WTC11 (cell line): ENCODE results near the gene MIDN. TPM values are rescaled to one million over a fixed set of nuclear protein-coding genes. Genes with fewer than 3 reads are reported as not detected.

Source experiments
- ATAC-seq: fragments of 200-7000 bp; cut with Tn5 transposase; 2 replicates; pipeline ENCODE4 v1.10.0; 2021; ENCODE audit warnings: mild to moderate bottlenecking, moderate library complexity
- CTCF ChIA-PET: fragments of 300-600 bp; sonication (Branson Sonifier 250); formaldehyde crosslinking; loops from one replicate; lab custom pipeline; 2021; ENCODE audit warnings: antibody characterized with exemption; lab: Charles Lee
- POLR2A ChIA-PET: fragments of 350-600 bp; sonication (Branson Sonifier 250); formaldehyde crosslinking; loops from one replicate; lab custom pipeline; 2021; ENCODE audit warnings: antibody characterized with exemption; lab: Charles Lee
- DNase-seq: peaks from one replicate; pipeline ENCODE4 v3.0.0; 2021; ENCODE audit warnings: low spot score
- H3K27ac Mint-ChIP-seq: 2 replicates; pipeline ENCODE4 v1.8.0; 2021; ENCODE audit warnings: mixed read lengths
- H3K27me3 Mint-ChIP-seq: 2 replicates; pipeline ENCODE4 v1.8.0; 2021; ENCODE audit warnings: low read depth, mild to moderate bottlenecking, moderate library complexity, mixed read lengths
- H3K36me3 Mint-ChIP-seq: 2 replicates; pipeline ENCODE4 v1.8.0; 2021; ENCODE audit warnings: mixed read lengths
- H3K4me1 Mint-ChIP-seq: 2 replicates; pipeline ENCODE4 v1.8.0; 2022; ENCODE audit warnings: mixed read lengths
- H3K4me3 Mint-ChIP-seq: 2 replicates; pipeline ENCODE4 v1.8.0; 2021; ENCODE audit warnings: mild to moderate bottlenecking, moderate library complexity, mixed read lengths
- H3K9me3 Mint-ChIP-seq: 2 replicates; pipeline ENCODE4 v1.8.0; 2021; ENCODE audit warnings: mixed read lengths
- CREB1 ChIP-seq: sonication (generic); formaldehyde crosslinking; IDR thresholded peaks from 2 replicates; pipeline ENCODE4 v1.8.0; 2023; ENCODE audit warnings: mild to moderate bottlenecking, missing genetic modification reagents
- ESRRA ChIP-seq: sonication (generic); formaldehyde crosslinking; IDR thresholded peaks from 2 replicates; pipeline ENCODE4 v1.8.1; 2022; ENCODE audit warnings: mild to moderate bottlenecking, missing genetic modification reagents, borderline replicate concordance
- GABPB1 ChIP-seq: sonication (generic); formaldehyde crosslinking; IDR thresholded peaks from 2 replicates; pipeline ENCODE4 v1.8.1; 2023; ENCODE audit warnings: mild to moderate bottlenecking, missing genetic modification reagents
- GTF2I ChIP-seq: fragments of 250-450 bp; sonication (Bioruptor Pico); conservative IDR thresholded peaks from 2 replicates; pipeline ENCODE4 v1.4.0; 2021; ENCODE audit warnings: mild to moderate bottlenecking
- JAZF1 ChIP-seq: fragments of 250-450 bp; sonication (Bioruptor Pico); IDR thresholded peaks from 2 replicates; pipeline ENCODE4 v1.9.0; 2021; ENCODE audit warnings: moderate library complexity, mild to moderate bottlenecking, inconsistent platforms
- MYBL2 ChIP-seq: sonication (generic); formaldehyde crosslinking; IDR thresholded peaks from 2 replicates; pipeline ENCODE4 v1.8.1; 2023; ENCODE audit warnings: mild to moderate bottlenecking, moderate library complexity, missing genetic modification reagents
- NFE2L1 ChIP-seq: sonication (generic); formaldehyde crosslinking; IDR thresholded peaks from 2 replicates; pipeline ENCODE4 v1.8.1; 2023; ENCODE audit warnings: missing genetic modification reagents
- NFYB ChIP-seq: sonication (generic); formaldehyde crosslinking; conservative IDR thresholded peaks from 2 replicates; pipeline ENCODE4 v1.8.0; 2022; ENCODE audit warnings: low read depth, missing genetic modification reagents
- NR2C2 ChIP-seq: sonication (generic); formaldehyde crosslinking; IDR thresholded peaks from 2 replicates; pipeline ENCODE4 v1.8.0; 2022; ENCODE audit warnings: mild to moderate bottlenecking, missing genetic modification reagents
- PRRX2 ChIP-seq: fragments of 250-450 bp; sonication (Bioruptor Pico); IDR thresholded peaks from 2 replicates; pipeline ENCODE4 v1.8.0; 2021; ENCODE audit warnings: mild to moderate bottlenecking
- RELA ChIP-seq: sonication (generic); formaldehyde crosslinking; IDR thresholded peaks from 2 replicates; pipeline ENCODE4 v1.8.1; 2022; ENCODE audit warnings: missing genetic modification reagents, mild to moderate bottlenecking, borderline replicate concordance
- SMAD3 ChIP-seq: sonication (generic); formaldehyde crosslinking; IDR thresholded peaks from 2 replicates; pipeline ENCODE4 v1.8.0; 2022; ENCODE audit warnings: missing genetic modification reagents, mild to moderate bottlenecking, borderline replicate concordance
- SP1 ChIP-seq: sonication (generic); formaldehyde crosslinking; conservative IDR thresholded peaks from 2 replicates; pipeline ENCODE4 v1.8.1; 2022; ENCODE audit warnings: missing genetic modification reagents
- USF2 ChIP-seq: sonication (generic); formaldehyde crosslinking; IDR thresholded peaks from 2 replicates; pipeline ENCODE4 v1.8.1; 2023; ENCODE audit warnings: mild to moderate bottlenecking, missing genetic modification reagents, moderate library complexity
- ZNF138 ChIP-seq: sonication (generic); formaldehyde crosslinking; conservative IDR thresholded peaks from 2 replicates; pipeline ENCODE4 v1.8.1; 2022; ENCODE audit warnings: mild to moderate bottlenecking, moderate library complexity, missing genetic modification reagents
- ZSCAN18 ChIP-seq: fragments of 250-450 bp; sonication (Bioruptor Pico); IDR thresholded peaks from 2 replicates; pipeline ENCODE4 v2.1.2; 2022; ENCODE audit warnings: mild to moderate bottlenecking, moderate library complexity
- total RNA-seq: library from RNA; stranded (reverse); gene quantifications from 3 replicates; pipeline ENCODE4 v1.2.3, GENCODE V29; 2021
- TF ChIP-seq, protein P1 (sequence below): sonication (generic); formaldehyde crosslinking; IDR thresholded peaks from 2 replicates; pipeline ENCODE4 v1.8.0; 2022; ENCODE audit warnings: mild to moderate bottlenecking, missing genetic modification reagents
- TF ChIP-seq, protein P2 (sequence below): fragments of 250-450 bp; sonication (Bioruptor Pico); IDR thresholded peaks from 2 replicates; pipeline ENCODE4 v1.9.0; 2021; ENCODE audit warnings: mild to moderate bottlenecking
- TF ChIP-seq, protein P3 (sequence below): sonication (generic); formaldehyde crosslinking; IDR thresholded peaks from 2 replicates; pipeline ENCODE4 v1.8.1; 2022; ENCODE audit warnings: missing genetic modification reagents, borderline replicate concordance
- TF ChIP-seq, protein P4 (sequence below): sonication (generic); formaldehyde crosslinking; IDR thresholded peaks from 2 replicates; pipeline ENCODE4 v1.8.1; 2022; ENCODE audit warnings: mild to moderate bottlenecking, missing genetic modification reagents, moderate library complexity, borderline replicate concordance
- TF ChIP-seq, protein P5 (sequence below): sonication (generic); formaldehyde crosslinking; IDR thresholded peaks from 2 replicates; pipeline ENCODE4 v1.8.1; 2022; ENCODE audit warnings: mild to moderate bottlenecking, moderate library complexity, missing genetic modification reagents

MIDN gene
- total RNA-seq, 1 experiment from 2014 or later, result 189 TPM

- TF ChIP-seq CREB1 (no peak), ZSCAN18 (CRISPR knock-in tag) (no peak), JAZF1 (no peak), RELA (CRISPR knock-in tag) (no peak), SMAD3 (CRISPR knock-in tag) (no peak), SP1 (no peak), NFE2L1 (no peak), ESRRA (CRISPR knock-in tag) (no peak), ZNF138 (CRISPR knock-in tag) (no peak), PRRX2 (CRISPR knock-in tag) (no peak), USF2 (CRISPR knock-in tag) (no peak)
- TF ChIP-seq, protein P1, sequence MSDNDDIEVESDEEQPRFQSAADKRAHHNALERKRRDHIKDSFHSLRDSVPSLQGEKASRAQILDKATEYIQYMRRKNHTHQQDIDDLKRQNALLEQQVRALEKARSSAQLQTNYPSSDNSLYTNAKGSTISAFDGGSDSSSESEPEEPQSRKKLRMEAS, result no peak
- TF ChIP-seq, protein P2, sequence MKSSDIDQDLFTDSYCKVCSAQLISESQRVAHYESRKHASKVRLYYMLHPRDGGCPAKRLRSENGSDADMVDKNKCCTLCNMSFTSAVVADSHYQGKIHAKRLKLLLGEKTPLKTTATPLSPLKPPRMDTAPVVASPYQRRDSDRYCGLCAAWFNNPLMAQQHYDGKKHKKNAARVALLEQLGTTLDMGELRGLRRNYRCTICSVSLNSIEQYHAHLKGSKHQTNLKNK (CRISPR knock-in tag), result no peak
Observed at GRCh38 chr19:1234051-1234954, 14.1 kb upstream of the MIDN start (continued).

DNA sequence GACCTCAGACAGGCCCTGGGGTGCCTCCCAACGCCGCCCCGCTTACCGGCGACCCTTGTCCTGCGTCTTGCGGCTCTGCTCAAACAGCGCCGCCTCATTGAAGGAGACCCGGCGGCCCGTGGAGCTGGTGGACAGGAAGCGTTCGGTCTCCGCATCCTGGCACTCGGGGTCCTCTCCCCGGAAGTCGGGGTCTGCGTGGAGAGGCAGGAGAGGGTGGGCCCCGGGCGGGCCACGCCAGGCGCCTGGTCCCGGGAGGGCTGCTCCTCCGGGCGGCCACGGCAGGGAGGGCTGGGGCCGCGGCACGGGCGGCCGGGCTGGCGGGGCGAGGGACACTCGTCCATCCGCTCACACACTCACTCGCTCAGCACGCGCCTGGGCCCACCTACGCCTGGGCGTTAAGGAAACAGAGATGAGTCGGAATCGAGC, 13.4 kb upstream of the MIDN start:
- ChIA-PET CTCF (interaction anchor here (1.0 to 1.4 kb wide), 3 partner anchors 15 to 121 kb away, joined by 3 to 4 read pairs (median 3); no protein-coding TSS in a partner anchor), POLR2A (interaction anchor here (0.6 kb wide), 1 partner anchor 17 kb away, joined by 3 read pairs; no protein-coding TSS in a partner anchor)
- TF ChIP-seq, protein P3, sequence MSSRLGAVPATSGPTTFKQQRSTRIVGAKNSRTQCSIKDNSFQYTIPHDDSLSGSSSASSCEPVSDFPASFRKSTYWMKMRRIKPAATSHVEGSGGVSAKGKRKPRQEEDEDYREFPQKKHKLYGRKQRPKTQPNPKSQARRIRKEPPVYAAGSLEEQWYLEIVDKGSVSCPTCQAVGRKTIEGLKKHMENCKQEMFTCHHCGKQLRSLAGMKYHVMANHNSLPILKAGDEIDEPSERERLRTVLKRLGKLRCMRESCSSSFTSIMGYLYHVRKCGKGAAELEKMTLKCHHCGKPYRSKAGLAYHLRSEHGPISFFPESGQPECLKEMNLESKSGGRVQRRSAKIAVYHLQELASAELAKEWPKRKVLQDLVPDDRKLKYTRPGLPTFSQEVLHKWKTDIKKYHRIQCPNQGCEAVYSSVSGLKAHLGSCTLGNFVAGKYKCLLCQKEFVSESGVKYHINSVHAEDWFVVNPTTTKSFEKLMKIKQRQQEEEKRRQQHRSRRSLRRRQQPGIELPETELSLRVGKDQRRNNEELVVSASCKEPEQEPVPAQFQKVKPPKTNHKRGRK (CRISPR knock-in tag), result no peak
- TF ChIP-seq NFYB (CRISPR knock-in tag) (no peak), NR2C2 (CRISPR knock-in tag) (no peak), SMAD3 (CRISPR knock-in tag) (no peak)
- Mint-ChIP-seq H3K4me1 (peaks cover 12% of the 10 kb centered on the region), H3K9me3 (no peaks in the 10 kb centered on the region), H3K27me3 (no peaks in the 10 kb centered on the region), H3K36me3 (no peaks in the 10 kb centered on the region), H3K27ac (no peak overlapping the region), H3K4me3 (no peak overlapping the region)
- no peak for ATAC-seq
- DNase-seq, result no peak

DNA sequence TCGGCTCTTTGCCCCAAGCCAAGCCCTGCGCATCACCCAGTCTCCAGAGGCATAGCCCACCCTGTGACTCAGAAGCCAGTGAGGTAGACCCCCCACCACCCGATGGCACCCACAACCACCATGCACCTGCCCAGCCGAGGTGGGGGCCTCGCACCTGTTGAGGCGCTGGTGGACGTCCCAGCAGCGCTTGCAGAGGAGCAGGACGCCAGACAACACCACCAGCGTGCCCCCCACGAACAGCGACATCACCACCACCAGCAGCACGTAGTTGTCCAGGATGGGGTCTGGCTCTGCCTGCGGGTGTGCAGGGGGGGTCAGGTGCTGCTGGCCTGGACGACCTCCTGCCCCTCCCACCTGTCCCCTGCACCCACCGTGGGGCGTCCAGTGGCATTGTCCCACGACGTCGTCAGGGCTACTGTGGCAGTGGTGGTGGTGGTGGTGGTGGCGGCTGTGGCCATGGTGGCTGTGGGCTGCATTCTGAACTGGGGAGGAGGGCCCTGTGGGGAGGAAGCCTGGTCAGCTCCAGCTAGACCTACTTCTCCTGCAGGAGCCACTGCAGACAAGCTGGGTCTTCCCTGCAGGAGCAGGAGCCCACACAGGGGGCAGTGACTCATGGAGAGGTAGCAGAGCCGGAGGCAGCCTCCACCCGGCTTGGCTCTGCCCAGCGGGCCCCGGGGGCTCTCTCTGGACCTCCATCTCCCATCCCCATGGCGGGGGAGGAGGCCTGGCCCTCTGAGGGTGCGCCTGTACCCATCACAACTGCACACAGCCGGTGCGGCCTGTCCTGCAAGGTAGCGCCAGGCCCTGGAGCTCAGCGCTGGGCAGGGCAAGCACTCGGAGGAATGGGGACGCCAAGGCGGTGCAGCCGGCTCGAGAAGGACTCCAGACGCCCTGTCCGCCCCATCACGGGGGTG, 12.5 kb upstream of the MIDN start:
- POLR2A ChIA-PET, result interaction anchor here (0.6 kb wide), 1 partner anchor 24 kb away, joined by 14 read pairs; no protein-coding TSS in a partner anchor
- ATAC-seq (no peak), DNase-seq (no peak)
- no peaks in the 10 kb centered on the region for H3K9me3 Mint-ChIP-seq
- H3K27ac Mint-ChIP-seq, result no peak overlapping the region
- peaks cover 12% of the 10 kb centered on the region for H3K4me1 Mint-ChIP-seq
- peak overlapping the region; percentile 41 for H3K4me3 Mint-ChIP-seq
- H3K27me3 Mint-ChIP-seq, result peaks cover 2% of the 10 kb centered on the region; the same call in 1 of the 2 replicates
- no peaks in the 10 kb centered on the region for H3K36me3 Mint-ChIP-seq
- TF ChIP-seq GABPB1 (CRISPR knock-in tag) (no peak), GTF2I (CRISPR knock-in tag) (no peak), ZSCAN18 (CRISPR knock-in tag) (no peak), MYBL2 (CRISPR knock-in tag) (no peak), NR2C2 (CRISPR knock-in tag) (no peak)
- TF ChIP-seq, protein P4, sequence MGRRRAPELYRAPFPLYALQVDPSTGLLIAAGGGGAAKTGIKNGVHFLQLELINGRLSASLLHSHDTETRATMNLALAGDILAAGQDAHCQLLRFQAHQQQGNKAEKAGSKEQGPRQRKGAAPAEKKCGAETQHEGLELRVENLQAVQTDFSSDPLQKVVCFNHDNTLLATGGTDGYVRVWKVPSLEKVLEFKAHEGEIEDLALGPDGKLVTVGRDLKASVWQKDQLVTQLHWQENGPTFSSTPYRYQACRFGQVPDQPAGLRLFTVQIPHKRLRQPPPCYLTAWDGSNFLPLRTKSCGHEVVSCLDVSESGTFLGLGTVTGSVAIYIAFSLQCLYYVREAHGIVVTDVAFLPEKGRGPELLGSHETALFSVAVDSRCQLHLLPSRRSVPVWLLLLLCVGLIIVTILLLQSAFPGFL (CRISPR knock-in tag), result no peak
- TF ChIP-seq, protein P5, sequence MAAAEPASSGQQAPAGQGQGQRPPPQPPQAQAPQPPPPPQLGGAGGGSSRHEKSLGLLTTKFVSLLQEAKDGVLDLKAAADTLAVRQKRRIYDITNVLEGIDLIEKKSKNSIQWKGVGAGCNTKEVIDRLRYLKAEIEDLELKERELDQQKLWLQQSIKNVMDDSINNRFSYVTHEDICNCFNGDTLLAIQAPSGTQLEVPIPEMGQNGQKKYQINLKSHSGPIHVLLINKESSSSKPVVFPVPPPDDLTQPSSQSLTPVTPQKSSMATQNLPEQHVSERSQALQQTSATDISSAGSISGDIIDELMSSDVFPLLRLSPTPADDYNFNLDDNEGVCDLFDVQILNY, result 0 out of 2 replicates have a peak, but pooled peaks have one; percentile 19
- CTCF ChIA-PET, result interaction anchor here (0.9 to 1.6 kb wide), 5 partner anchors 8 to 122 kb away, joined by 3 to 6 read pairs (median 5); no protein-coding TSS in a partner anchor
